Embryonic facial prominence (tissue), 1 donor: ENCODE measurements around the gene MGRN1.

Experiments used
- DNase-seq: peaks from one replicate; pipeline ENCODE4 v3.0.0-alpha.2; 2016; ENCODE audit errors: extremely low spot score

Gene MGRN1

GRCh38 chr16:4686497-4687210 is 62.0 kb downstream of the MGRN1 start:
- no peak for DNase-seq

- no peak for DNase-seq
Observed at GRCh38 chr16:4687416-4687815, 62.8 kb downstream of the MGRN1 start.

DNA sequence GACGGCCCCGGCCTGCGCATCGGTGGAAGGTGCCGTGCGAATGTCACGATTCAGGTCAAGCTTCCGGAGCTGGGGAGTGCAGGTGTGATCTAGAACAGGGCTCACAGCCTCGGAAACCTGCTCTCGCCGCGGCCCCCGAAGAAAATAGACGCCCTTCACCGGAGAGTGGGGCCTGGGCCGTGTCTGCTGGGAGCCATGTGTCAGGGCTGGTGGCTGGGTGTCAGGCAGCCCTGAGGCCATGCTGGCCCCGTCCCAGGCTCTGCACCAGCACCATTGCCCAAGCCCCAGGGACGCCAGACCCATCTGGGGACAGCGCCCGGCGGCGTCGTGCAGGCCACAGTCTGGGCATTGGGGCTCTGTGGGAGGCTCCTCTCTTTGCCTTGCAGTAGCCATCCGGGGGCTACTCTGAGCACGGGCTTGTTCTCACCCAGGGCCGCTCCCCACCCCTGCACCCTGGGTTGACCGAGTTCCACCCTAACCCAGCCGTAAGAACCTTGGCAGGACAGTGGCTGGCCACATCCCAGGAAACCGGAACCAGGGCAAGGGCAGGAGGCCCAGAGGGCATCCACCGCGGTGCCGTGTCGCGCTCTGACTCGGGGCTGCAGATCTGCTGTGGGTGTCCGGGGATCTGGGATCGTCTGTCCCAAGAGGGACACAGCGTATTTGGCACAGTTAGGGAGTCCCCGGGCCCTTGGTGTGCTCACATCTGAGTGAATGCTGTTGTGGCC is 63.5 kb downstream of the MGRN1 start:
- DNase-seq = no peak

- DNase-seq = no peak
Observed at GRCh38 chr16:4688674-4689045, 64.0 kb downstream of the MGRN1 start.

DNA sequence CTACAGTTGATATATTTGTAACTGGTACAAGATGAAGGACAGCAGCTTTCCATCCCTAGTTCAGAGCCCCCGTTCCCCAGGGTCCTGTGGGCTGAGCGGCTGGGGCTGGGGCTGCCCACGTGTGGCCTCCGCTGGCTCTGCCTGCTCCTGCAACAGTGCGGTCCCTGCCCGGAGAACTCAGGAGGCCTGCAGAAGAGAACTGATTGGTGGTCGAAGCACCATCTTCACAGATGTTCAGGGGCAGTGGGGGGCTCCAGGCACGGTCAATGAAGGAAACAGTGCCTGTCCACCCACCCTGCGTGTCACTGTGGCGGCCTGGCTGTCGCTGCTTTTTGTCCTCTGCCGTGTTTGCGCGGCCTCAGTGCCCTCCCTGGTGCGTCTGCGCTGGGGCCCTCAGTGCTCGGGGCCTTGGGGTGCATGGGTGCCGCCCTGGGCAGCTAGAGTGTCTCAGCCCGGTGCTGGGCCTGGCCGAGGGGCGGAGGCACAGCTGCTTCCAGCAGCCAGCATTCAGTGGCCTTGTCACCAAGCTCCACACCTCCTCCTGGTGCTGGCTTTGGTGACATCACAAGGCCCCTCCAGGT is 64.6 kb downstream of the MGRN1 start:
- no peak for DNase-seq

GRCh38 chr16:4689864-4690704 is 65.5 kb downstream of the MGRN1 start:
- no peak for DNase-seq

DNA sequence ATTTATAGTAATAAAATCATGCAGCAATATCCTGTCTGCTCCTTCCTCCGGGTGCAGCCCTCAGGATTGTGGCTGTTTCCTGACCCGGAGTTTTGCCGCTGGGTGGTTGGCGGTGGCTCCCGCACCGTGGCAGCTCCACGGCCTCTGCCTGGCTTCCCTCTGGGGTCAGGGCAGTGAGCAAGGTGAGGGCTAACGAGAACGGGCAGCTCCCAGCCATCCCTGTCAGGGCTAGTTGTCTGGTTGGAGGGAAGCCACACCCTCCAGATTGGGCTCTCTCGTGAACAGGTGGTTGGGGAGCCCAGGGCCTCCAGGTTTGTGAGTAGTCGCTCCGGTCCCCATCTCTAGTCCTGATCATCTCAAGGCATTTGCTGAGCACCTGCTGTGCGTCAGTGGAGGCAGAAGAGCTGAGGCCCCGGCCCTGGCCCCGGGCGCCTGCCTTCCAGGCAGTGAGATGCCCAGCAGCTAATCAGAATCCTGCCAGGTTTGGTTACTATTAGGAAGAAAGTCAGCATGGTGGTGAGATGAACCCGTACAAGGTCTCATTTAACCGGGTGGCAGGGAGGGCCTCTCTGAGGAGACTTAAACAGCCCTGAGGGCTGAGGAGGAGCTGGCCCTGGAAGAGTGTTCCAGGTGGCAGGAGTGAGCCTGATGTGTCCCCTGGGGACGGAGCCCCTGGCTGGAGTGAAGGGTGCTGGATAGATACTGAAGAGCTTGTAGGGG is 66.5 kb downstream of the MGRN1 start:
- no peak for DNase-seq

DNA sequence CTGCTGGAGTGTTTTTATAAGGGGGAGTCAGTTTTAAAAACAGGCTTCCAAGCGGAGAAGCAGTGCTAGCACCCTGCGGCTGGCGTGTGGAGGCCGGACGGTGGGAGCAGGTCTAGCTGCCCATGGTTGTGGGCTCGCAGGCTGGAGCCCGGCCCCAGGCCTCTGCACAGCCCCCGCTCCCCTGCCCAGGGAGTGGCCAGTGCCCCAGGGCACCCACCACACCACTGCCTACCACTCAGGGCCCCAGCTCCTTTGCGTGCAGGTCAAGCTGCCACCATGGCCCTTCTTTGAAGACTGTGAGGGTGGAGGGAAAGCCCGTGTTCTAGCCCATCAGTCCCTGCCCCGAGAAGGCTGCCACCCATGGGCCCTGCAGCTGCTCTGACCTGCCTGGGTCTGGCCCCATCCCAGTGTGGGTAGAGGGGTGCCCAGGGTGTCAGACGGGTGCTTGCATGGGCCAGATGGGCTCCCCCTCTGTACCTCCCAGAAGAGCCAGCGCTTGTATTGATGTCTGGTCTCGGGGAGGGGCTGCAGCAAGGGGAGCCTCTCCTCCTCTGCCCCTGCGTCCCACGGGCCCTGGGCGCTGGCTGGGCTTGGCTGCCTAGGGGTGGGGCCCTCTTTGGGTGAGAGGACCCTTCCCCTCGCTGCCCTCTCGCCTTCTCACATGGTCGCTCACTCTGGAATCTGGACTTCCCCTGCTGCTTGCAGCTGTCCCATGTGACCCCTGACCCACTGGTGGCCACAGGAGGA is 67.2 kb downstream of the MGRN1 start:
- no peak for DNase-seq

DNA sequence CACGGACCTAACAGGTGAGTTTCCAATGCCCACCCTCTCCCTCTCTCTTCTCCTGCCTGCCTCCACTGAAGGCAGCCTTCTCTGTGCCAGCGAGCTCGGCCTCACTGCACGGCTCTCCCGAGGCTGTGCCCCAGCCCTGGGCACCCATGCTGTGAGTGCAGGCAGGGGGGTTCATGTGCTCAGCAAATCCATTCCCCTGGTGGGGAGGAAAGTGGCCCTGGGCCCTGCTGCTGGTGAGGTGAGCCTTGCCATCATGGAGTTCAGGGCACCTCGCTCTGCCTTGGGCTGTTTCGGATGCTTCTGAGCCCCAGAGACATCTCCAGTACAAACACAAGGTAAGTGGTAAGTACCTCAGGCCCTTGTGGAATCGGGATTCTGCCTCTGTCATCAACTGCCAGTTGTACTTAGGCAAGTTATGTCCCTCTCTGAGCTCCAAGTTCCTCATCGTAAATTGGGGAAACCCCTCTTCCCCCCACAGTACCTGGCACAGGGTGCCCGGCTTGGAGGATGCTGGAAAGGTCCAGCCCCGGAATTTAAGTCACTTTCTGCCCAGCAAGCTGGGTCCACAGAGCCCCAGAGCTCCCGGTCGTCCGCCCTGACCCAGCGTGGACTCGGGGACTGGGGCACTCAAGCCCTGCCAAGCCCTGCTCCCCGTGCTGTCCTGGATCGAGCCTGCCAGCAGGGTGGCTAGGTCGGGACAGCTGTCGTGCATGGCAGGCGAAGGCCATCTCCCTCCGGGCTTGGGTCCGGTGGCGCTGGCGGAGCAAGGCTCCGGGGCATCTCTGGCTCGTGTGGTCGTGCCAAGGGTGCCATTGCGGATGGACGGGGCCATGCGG is 68.1 kb downstream of the MGRN1 start:
- DNase-seq = no peak

GRCh38 chr16:4693296-4693955 is 68.8 kb downstream of the MGRN1 start, which contains the start of gene NUDT16L1:
Gene NUDT16L1, plus strand, starts transcription at chr16:4693562. Its CDS starts 165 bp downstream, at chr16:4693727.
- peak; percentile 91 for DNase-seq

- DNase-seq = no peak
Observed at GRCh38 chr16:4693956-4694641, 69.5 kb downstream of the MGRN1 start.

GRCh38 chr16:4694642-4695451 is 70.2 kb downstream of the MGRN1 start:
- DNase-seq = no peak

GRCh38 chr16:4695473-4696171 is 71.0 kb downstream of the MGRN1 start:
- no peak for DNase-seq

DNA sequence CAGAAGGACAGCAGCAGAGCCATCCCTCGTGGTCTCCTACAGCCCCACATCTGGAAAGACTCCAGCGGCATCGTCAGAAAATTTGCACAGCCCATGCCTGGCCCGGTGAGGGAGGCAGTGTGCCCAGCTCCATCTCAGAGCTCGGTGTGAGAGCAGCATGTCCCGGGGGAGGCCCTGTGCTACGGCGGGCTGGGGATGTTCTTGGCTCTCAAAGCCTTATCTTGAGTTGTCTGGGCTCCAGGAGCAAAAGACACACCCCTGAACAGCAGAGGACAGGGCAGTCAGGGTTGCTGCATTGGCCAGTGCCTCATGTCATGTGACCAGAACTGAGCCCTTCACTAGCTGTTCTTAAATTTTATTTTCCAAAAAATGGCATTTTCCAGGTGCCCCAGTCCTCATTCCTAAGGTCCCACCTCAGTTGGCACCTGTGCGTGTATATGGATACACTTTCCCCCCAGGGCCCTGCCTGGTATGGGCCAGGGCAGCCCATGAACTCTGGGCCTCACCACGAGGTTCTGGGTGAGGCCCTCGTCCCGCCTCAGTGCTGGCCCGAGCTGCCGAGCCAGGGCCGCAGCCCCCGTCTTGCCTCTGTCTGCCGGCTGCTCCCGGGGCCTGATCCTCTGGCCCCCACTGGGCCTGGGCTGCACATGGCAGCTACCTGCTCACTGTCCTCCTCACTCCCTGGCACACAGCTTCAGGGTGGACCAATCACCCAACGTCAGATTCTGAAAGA is 71.7 kb downstream of the MGRN1 start:
- no peak for DNase-seq

DNA sequence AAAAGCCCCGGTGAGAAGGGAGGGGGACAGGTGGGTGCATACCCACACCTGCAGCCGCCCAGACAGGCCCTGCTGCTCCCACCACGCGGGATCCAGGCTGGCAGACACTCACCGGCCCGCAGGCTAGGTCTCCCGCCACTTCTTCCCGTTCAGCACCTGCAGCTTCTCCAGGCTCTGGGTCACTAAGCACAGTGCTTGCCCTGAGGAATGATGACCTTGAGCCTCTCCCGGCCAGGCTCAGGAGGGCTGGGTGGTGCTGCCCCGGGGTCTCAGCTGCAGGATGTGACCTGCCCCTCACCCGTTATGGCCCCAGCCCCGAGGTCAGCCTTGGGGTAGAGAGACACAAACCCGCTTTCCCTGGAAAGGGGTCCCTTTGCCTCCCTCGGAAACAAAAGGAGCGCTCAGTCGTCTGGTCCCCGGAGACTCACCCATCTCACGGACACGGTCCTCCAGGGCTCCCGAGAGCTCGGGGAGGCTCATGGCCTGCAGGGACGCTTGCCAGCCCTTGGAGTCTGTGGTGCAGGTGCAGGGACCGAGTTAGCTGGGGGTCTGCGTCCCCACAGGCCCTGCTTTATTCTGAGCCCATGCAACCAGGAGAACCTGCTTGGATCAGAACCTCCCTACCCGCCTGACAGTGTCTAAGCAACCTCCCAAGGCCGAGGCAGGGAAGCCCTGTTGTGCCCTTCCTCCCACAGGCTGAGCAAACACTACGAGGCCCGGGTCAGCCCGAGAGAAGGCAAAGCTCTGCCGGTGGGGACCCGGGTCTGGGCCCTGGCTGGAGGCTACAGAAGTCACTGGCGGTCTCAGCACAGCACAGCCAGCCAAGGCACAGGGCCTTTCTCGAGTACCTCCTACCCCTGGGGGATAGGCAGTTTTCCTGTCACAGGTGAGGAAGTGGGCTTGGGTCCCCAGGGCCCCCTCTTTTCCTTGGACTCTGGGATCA is 72.5 kb downstream of the MGRN1 start:
- DNase-seq = no peak
